ENCODE data around the gene ACTN3.
"Not testable (repeated sequence)": the region's sequence is repeated elsewhere in the genome, so short reads cannot be mapped to it uniquely, and the experiment has no call there.

Gene ACTN3

DNA sequence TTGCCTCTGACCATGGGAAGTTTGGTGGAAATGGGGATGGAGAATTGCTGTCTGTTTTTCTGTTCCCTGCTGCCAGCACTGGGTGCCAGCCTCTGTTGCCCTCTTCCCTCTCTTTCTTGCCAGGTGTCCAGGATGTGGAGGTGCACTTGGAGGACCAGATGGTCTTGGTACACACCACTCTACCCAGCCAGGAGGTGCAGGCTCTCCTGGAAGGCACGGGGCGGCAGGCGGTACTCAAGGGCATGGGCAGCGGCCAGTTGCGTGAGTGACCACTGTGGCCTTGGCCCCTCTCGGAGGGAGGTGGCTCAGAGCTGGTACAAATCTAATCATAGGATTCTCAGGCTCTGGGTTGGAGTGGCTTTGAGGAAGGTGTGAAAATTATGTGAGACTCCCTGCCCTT lies 52.3 kb downstream of the ACTN3 start:
- WGBS, 2 experiments (ENCODE audit: insufficient coverage in 2 of 2) = 95 to 98% methylated on average over 6 of the region's 6 CpGs
- Histone ChIP-seq H3K36me3 (ENCODE audit: control insufficient read depth, insufficient read depth, low read length) (peaks cover 36% of the 10 kb centered on the region), H3K9me3 (ENCODE audit: control insufficient read depth, low read length) (no peaks in the 10 kb centered on the region)

DNA sequence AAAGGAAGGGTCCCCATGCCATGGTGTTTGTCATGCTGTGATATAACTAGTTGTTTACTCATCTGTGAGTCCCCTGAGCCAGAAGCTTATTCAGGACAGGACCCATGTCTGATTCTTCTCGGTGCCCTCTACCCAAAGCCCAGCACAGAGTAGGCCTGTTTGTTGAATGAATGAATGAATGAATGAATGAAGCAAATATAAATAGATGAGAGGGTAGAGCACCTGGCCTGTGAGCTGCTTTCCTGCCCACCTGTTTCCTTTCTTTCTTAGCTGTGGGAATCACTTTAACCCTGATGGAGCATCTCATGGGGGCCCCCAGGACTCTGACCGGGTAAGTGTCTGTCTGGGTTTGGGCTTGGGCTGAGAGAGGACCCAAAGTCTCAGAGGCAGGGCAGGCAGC lies 53.5 kb downstream of the ACTN3 start:
- no peaks in the 10 kb centered on the region for H3K4me1 ChIP-seq (ENCODE audit: control insufficient read depth, insufficient read depth, low read length, poor library complexity, severe bottlenecking)
- 93 to 100% methylated on average over 1 to 2 of the region's 2 CpGs for WGBS, 2 experiments (ENCODE audit: insufficient coverage in 2 of 2)
- no peak overlapping the region for H3K27ac ChIP-seq (ENCODE audit: low read depth, low read length, severe bottlenecking)
- H3K36me3 ChIP-seq (ENCODE audit: control insufficient read depth, insufficient read depth, low read length) = peaks cover 48% of the 10 kb centered on the region
- no peaks in the 10 kb centered on the region for H3K9me3 ChIP-seq (ENCODE audit: control insufficient read depth, low read length)
- no peak overlapping the region for H3K4me3 ChIP-seq (ENCODE audit: extremely low read depth, insufficient read depth, low read length, poor library complexity, severe bottlenecking)

More for the DNA sequence above, 52.3 kb downstream of the ACTN3 start:
- Histone ChIP-seq H3K4me3 (ENCODE audit: extremely low read depth, insufficient read depth, low read length, poor library complexity, severe bottlenecking) (no peak overlapping the region), H3K27ac (ENCODE audit: low read depth, low read length, severe bottlenecking) (no peak overlapping the region), H3K4me1 (ENCODE audit: control insufficient read depth, insufficient read depth, low read length, poor library complexity, severe bottlenecking) (no peaks in the 10 kb centered on the region)

DNA sequence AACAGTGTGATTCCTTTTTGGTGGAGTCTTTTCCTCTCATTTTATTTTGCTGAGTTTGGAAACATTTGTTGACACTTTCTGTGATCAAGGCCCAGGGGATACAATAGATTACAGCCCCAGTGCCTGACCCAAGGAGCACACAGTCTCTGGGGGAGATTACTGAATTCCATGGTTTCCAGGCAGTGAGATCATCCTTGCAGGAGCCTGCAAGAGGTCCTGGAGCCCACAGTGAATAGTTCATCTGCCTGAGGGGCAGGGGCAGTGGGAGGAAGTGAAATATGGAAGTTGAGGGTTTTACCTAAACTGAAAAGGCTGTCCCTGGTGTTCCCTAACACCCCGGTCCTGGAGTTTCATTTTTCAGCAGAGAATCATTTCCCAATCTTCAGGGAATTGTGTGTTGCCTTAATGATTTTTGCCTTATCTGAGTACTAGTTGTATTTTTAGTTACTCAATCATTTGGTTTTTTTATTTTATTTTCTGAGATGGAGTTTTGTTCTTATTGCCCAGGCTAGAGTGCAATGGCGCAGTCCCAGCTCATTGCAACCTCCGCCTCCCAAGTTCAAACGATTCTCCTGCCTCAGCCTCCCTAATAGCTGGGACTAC lies 54.0 kb downstream of the ACTN3 start:
- 100% methylated on average over 4 of the region's 4 CpGs for WGBS, 2 experiments (ENCODE audit: insufficient coverage in 2 of 2)
- H3K4me1 ChIP-seq (ENCODE audit: control insufficient read depth, insufficient read depth, low read length, poor library complexity, severe bottlenecking) = no peaks in the 10 kb centered on the region

DNA sequence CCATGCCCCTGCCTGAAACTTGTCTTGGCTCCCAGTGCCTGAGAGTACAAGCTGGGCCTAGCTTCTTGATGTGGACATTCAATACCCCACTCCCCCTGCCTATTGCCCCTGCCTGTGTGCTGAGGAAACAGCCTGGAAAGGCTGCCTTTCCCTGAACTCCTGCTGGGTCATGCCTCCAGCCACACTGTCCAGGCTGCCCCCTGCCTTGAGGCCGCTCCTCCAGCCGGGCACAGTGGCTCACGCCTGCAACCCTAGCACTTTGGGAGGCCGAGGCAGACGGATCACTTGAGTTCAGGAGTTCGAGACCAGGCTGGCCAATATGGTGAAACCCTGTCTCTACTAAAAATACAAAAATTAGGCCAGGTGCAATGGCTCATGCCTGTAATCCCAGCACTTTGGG lies 56.4 kb downstream of the ACTN3 start:
- H3K4me3 ChIP-seq (ENCODE audit: extremely low read depth, insufficient read depth, low read length, poor library complexity, severe bottlenecking) = no peak overlapping the region
- no peaks in the 10 kb centered on the region for H3K4me1 ChIP-seq (ENCODE audit: control insufficient read depth, insufficient read depth, low read length, poor library complexity, severe bottlenecking)
- peaks cover 60% of the 10 kb centered on the region for H3K36me3 ChIP-seq (ENCODE audit: control insufficient read depth, insufficient read depth, low read length)
- H3K27ac ChIP-seq (ENCODE audit: low read depth, low read length, severe bottlenecking) = no peak overlapping the region
- H3K9me3 ChIP-seq (ENCODE audit: control insufficient read depth, low read length) = no peaks in the 10 kb centered on the region
- WGBS, 2 experiments (ENCODE audit: insufficient coverage in 2 of 2) = 82 to 95% methylated on average over 6 of the region's 6 CpGs

More for the DNA sequence above, 54.0 kb downstream of the ACTN3 start:
- H3K27ac ChIP-seq (ENCODE audit: low read depth, low read length, severe bottlenecking) = no peak overlapping the region
- peaks cover 50% of the 10 kb centered on the region for H3K36me3 ChIP-seq (ENCODE audit: control insufficient read depth, insufficient read depth, low read length)
- H3K4me3 ChIP-seq (ENCODE audit: extremely low read depth, insufficient read depth, low read length, poor library complexity, severe bottlenecking) = no peak overlapping the region
- H3K9me3 ChIP-seq (ENCODE audit: control insufficient read depth, low read length) = no peaks in the 10 kb centered on the region

DNA sequence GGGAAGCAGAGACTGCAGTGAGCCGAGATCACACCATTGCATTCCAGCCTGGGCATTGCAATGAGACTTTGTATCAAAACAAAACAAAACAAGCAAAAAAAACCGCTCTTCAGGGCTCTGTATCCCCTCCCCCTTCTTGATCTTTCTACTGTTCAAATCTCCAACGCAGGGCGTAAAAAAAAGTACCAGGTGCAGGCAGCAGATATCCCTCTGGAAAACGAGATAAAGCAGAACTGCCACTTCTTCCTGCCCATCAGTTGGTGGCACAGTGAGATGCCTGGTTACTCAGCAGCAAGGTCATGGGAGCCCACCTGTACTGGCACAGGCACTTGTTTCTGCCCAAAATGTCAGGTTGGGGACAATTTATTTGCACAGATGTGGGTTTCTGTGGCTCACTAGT lies 57.5 kb downstream of the ACTN3 start:
- H3K36me3 ChIP-seq (ENCODE audit: control insufficient read depth, insufficient read depth, low read length) = peaks cover 56% of the 10 kb centered on the region
- WGBS, 2 experiments (ENCODE audit: insufficient coverage in 2 of 2) = 91 to 93% methylated on average over 4 to 5 of the region's 5 CpGs

DNA sequence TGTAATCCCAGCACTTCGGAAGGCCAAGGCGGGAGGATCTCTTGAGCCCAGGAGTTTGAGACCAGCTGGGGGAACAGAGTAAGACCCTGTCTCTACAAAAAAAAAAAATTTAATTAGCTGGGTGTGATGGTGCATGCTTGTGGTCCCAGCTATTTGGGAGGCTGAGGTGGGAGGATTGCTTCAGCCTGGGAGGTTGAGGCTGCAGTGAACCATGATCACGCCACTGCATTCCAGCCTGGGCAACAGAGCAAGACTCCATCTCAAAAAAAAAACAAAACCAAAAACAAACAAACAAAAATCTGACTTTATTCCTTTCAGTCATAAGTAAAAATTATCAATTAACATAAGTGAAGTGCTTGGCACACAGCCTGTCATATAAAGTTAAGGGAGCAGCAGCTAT lies 59.9 kb downstream of the ACTN3 start:
- not testable (repeated sequence) for H3K27ac ChIP-seq (ENCODE audit: low read depth, low read length, severe bottlenecking); H3K4me3 ChIP-seq (ENCODE audit: extremely low read depth, insufficient read depth, low read length, poor library complexity, severe bottlenecking); H3K4me1 ChIP-seq (ENCODE audit: control insufficient read depth, insufficient read depth, low read length, poor library complexity, severe bottlenecking); H3K9me3 ChIP-seq (ENCODE audit: control insufficient read depth, low read length)
- 100% methylated on average over 1 of the region's 3 CpGs; no CpG with 5 or more reads in 1 of the 2 experiments for WGBS, 2 experiments (ENCODE audit: insufficient coverage in 2 of 2)
- peaks cover 37% of the 10 kb centered on the region for H3K36me3 ChIP-seq (ENCODE audit: control insufficient read depth, insufficient read depth, low read length)

More for the DNA sequence above, 57.5 kb downstream of the ACTN3 start:
- no peak overlapping the region for H3K4me3 ChIP-seq (ENCODE audit: extremely low read depth, insufficient read depth, low read length, poor library complexity, severe bottlenecking)
- no peaks in the 10 kb centered on the region for H3K9me3 ChIP-seq (ENCODE audit: control insufficient read depth, low read length)
- H3K27ac ChIP-seq (ENCODE audit: low read depth, low read length, severe bottlenecking) = no peak overlapping the region
- no peaks in the 10 kb centered on the region for H3K4me1 ChIP-seq (ENCODE audit: control insufficient read depth, insufficient read depth, low read length, poor library complexity, severe bottlenecking)

DNA sequence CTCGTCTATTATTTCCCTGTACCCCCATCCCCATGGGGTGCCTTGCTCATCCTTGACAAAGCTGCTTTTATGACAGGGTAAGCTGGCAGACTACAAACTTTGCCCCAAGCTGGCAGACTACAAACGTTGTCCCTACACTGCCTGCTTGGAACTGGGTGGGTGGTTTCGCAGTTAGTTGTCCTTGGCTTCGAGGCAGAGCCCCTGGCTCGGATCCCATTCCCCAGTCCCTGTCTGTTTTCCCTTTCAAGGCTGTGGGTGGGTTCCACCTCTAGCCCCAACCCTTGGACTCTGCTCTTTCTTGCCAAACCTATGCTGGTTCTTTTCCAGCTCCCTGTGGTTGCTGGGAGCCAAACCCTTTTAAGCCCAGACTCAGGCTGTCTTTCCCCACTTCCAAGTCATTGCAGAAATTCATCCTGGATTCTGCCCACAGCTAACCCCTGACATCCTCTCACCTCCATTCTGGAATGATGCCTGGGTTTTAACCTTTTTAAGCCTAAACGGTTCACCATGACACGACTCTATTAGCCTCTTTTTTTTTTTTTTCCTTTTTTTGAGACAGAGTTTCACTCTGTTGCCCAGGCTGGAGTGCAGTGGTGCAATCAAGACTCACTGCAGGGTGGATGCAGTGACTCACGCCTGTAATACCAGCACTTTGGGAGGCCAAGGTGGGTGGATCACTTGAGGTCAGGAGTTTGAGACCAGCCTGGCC lies 60.6 kb downstream of the ACTN3 start:
- H3K36me3 ChIP-seq (ENCODE audit: control insufficient read depth, insufficient read depth, low read length) = peaks cover 31% of the 10 kb centered on the region
- 90 to 91% methylated on average over 7 to 8 of the region's 8 CpGs for WGBS, 2 experiments (ENCODE audit: insufficient coverage in 2 of 2)
- no peak overlapping the region for H3K27ac ChIP-seq (ENCODE audit: low read depth, low read length, severe bottlenecking)
- H3K9me3 ChIP-seq (ENCODE audit: control insufficient read depth, low read length) = peaks cover 5% of the 10 kb centered on the region
- H3K4me1 ChIP-seq (ENCODE audit: control insufficient read depth, insufficient read depth, low read length, poor library complexity, severe bottlenecking) = no peaks in the 10 kb centered on the region
- H3K4me3 ChIP-seq (ENCODE audit: extremely low read depth, insufficient read depth, low read length, poor library complexity, severe bottlenecking) = no peak overlapping the region

DNA sequence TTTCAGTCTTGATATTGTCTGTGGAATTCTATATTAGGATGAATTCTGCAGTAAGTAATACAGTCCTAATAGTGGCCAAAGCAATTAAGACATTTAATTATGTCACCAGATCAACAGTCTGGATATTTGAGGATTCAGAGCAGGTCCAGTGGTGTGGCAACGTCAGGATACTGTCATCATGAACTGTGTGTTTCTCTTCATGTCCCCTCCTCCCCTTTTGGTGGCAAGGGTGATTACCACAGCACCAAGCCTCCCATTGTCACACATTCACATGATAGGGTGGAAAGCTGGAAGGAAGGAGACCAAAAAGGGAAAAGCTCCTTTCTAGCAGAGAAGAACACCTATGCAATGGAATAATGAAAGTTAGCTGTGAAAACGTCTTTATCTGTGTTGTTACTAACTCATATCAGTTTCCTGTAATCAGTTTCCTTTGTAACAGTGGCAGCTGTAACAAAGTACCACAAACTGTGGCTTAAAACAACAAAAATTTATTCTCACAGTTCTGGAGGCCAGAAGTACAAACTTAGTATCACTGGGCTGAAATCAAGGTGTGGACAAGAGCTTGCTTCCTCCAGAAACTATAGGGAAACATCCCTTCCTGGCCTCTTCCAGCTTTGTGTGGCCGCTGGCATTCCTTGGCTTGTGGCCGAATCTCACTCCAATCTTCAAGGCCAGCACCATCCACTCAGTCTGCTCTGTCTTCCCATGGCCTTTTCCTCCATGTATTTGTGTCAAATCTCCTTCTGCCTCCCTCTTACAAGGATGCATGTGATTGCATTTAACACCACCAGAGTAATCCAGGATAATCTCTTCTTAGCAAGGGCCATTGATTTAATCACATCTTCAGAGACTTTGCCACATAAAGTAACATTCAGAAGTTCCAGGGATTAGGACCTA lies 63.3 kb downstream of the ACTN3 start:
- WGBS, 2 experiments (ENCODE audit: insufficient coverage in 2 of 2) = 92 to 93% methylated on average over 2 to 3 of the region's 4 CpGs
- H3K4me1 ChIP-seq (ENCODE audit: control insufficient read depth, insufficient read depth, low read length, poor library complexity, severe bottlenecking) = no peaks in the 10 kb centered on the region
- no peak overlapping the region for H3K4me3 ChIP-seq (ENCODE audit: extremely low read depth, insufficient read depth, low read length, poor library complexity, severe bottlenecking)
- H3K36me3 ChIP-seq (ENCODE audit: control insufficient read depth, insufficient read depth, low read length) = peaks cover 14% of the 10 kb centered on the region
- no peak overlapping the region for H3K27ac ChIP-seq (ENCODE audit: low read depth, low read length, severe bottlenecking)
- peaks cover 5% of the 10 kb centered on the region for H3K9me3 ChIP-seq (ENCODE audit: control insufficient read depth, low read length)

DNA sequence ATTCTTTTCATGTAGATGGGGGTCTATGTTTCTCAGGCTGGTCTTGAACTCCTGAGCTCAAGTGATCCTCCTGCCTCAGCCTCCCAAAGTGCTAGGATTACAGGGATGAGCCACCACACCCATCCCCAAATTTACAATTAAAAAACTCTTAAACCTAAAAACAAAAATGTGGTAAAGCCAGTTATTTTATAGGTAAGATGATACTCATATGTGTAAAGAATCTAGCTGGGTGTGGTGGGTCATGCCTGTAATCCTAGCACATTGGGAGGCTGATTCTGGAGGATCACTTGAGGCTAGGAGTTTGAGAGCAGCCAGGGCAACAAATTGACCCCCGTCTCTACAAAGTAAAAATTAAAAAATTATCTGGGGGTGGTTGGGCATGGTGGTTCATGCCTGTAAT lies 65.8 kb downstream of the ACTN3 start:
- peaks cover 3% of the 10 kb centered on the region for H3K36me3 ChIP-seq (ENCODE audit: control insufficient read depth, insufficient read depth, low read length)
- H3K4me1 ChIP-seq (ENCODE audit: control insufficient read depth, insufficient read depth, low read length, poor library complexity, severe bottlenecking) = no peaks in the 10 kb centered on the region
- no peak overlapping the region for H3K4me3 ChIP-seq (ENCODE audit: extremely low read depth, insufficient read depth, low read length, poor library complexity, severe bottlenecking)
- no peak overlapping the region for H3K27ac ChIP-seq (ENCODE audit: low read depth, low read length, severe bottlenecking)
- H3K9me3 ChIP-seq (ENCODE audit: control insufficient read depth, low read length) = peaks cover 5% of the 10 kb centered on the region
- WGBS, 2 experiments (ENCODE audit: insufficient coverage in 2 of 2) = 100% methylated on average over 1 of the region's 1 CpG

Measured in mesodermal cell (in vitro differentiated cells).